Lower leg skin (tissue), 4 donors: ENCODE data around the gene CUL3. TPM values are rescaled to one million over a fixed set of nuclear protein-coding genes. Genes with fewer than 3 reads are reported as not detected.
A peak's percentile ranks its signal among the peaks of the same experiment; 100 is the strongest.

ENCODE experiments used
- DNase-seq, 2 donors: peaks; one replicate each; pipeline ENCODE4 v3.0.0-alpha.2; 2019; ENCODE audit warnings: low spot score in 2 of 2
- H3K4me3 ChIP-seq: fragments of 200-600 bp; sonication (generic); 2 replicates; pipeline ENCODE4 v1.5.1; 2017; ENCODE audit warnings: mild to moderate bottlenecking, low read depth; ENCODE audit not compliant: poor library complexity, severe bottlenecking
- POLR2A ChIP-seq, 2 donors: fragments of 450-650 bp; IDR thresholded peaks; one replicate each; pipeline ENCODE4 v1.6.1; 2016 to 2017; ENCODE audit warnings: antibody characterized with exemption in 2 of 2, mild to moderate bottlenecking in 1 of 2, moderate library complexity in 1 of 2
- WGBS, 2 donors: methylation state at CpG; one replicate each; pipeline ENCODE4 v1.1.5; 2018; 5-methylcytosine and 5-hydroxymethylcytosine counted together
- intact Hi-C: fragments of 100-400 bp; cut with DNase I; formaldehyde crosslinking; loops from one replicate; pipeline ENCODE4 v1.15.0; 2023; ENCODE audit warnings: low total_unique reads
- total RNA-seq, 4 donors: library from RNA; depleted of rRNA; stranded (reverse); fragments of >200 nt; gene quantifications; one replicate each; pipeline ENCODE4 v1.1.0, GENCODE V29; 2016
- TF ChIP-seq, protein P1 (sequence below), 3 donors: fragments of 450-650 bp; IDR thresholded peaks; one replicate each; pipeline ENCODE4 v1.5.1; 2016; ENCODE audit warnings: antibody characterized with exemption in 3 of 3, mild to moderate bottlenecking in 3 of 3, moderate library complexity in 2 of 3

Gene CUL3
- total RNA-seq, 4 donors from 2014 or later: 66.0 to 105 (median 82.6) TPM

DNA sequence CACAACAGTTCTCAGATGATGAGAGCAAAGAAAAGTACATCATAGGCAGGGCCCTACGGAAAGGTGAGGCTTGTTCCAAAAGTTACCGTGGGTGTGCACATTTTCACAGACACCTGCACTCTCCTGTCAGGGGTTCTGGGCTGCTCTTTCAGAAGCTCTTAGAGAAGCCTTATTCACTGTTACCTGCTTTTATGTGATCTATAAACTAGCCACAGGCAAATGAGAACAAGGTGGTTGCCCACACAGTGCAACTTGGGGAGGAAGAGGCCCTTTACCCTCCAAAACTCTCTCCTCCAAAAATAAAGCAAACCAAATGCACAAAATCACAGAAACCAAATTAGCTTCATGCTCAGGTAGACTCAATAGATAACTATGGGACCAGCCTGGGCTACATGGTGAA, 11.1 kb upstream of the CUL3 start:
- no peak overlapping the region for H3K4me3 ChIP-seq
- intact Hi-C loops: no loop called here
- DNase-seq: no peak
- no peak for TF ChIP-seq POLR2A (IDR thresholded peaks at IDR 0.05)
- TF ChIP-seq, protein P1, sequence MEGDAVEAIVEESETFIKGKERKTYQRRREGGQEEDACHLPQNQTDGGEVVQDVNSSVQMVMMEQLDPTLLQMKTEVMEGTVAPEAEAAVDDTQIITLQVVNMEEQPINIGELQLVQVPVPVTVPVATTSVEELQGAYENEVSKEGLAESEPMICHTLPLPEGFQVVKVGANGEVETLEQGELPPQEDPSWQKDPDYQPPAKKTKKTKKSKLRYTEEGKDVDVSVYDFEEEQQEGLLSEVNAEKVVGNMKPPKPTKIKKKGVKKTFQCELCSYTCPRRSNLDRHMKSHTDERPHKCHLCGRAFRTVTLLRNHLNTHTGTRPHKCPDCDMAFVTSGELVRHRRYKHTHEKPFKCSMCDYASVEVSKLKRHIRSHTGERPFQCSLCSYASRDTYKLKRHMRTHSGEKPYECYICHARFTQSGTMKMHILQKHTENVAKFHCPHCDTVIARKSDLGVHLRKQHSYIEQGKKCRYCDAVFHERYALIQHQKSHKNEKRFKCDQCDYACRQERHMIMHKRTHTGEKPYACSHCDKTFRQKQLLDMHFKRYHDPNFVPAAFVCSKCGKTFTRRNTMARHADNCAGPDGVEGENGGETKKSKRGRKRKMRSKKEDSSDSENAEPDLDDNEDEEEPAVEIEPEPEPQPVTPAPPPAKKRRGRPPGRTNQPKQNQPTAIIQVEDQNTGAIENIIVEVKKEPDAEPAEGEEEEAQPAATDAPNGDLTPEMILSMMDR (IDR thresholded peaks at IDR 0.05): no peak
- 81 to 100% methylated on average over 2 of the region's 2 CpGs for WGBS, 2 donors

DNA sequence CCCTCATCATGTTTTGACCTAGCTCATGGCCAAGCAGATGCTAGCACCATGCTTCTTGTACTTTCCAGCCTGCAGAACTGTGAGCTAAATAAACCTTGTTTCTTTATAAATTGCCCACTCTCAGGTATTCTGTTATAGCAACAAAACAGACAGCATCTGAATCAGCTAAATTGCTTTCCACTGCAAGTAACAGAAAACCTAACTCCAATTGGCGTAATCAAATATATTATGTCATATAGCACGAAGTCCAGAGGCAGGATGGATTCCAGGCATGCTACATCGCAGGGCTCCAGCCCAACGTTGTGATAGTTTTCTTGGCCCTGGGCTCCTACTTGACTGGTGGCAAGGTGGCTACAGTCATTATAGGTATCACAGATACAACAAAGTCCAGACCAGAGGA, 10.4 kb upstream of the CUL3 start:
- TF ChIP-seq, protein P1 (IDR thresholded peaks at IDR 0.05): no peak
- no peak for TF ChIP-seq POLR2A (IDR thresholded peaks at IDR 0.05)
- WGBS, 2 donors: 77 to 78% methylated on average over 4 of the region's 4 CpGs
- no peak overlapping the region for H3K4me3 ChIP-seq
- intact Hi-C loops: no loop called here
- no peak for DNase-seq

DNA sequence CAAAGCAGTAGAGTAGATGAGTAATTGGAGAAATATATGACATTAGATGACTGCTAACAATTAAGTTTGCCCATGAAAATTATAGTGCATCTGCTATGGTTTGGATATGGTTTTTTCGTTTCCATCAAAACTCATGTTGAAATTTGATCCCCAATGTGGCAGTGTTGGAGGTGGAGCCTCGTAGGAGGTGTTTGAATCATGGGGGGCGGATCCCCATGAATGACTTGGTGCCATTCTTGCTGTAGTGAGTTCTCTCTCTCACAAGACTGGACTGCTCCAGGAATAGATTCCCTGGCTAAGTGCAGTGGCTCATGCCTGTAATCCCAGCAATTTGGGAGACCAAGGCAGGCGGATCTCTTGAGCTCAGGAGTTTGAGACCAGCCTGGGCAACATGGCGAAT, 9.7 kb upstream of the CUL3 start:
- H3K4me3 ChIP-seq: no peak overlapping the region
- TF ChIP-seq, protein P1 (IDR thresholded peaks at IDR 0.05): no peak
- no peak for TF ChIP-seq POLR2A (IDR thresholded peaks at IDR 0.05)
- 72 to 83% methylated on average over 5 of the region's 5 CpGs for WGBS, 2 donors
- intact Hi-C loops: no loop called here
- no peak for DNase-seq

DNA sequence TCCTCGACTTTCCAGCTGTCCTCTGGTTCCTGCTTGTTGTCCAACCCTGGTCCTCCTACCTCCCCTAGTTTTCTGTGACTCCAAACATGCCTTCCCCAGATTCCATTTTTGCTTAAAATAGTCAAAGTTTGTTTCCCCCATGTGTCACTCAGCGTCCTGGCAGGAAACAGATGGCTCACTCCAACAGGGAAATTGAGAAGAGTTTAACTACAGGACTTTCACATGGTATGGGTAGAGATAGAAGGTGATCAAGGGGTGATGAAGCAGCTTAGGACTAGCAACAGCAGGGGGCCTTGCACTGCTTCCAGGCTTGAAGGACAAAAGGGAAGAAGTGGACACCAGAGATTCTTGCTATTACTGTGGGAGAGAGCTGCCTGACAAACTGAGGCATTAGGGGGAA, 6.1 kb upstream of the CUL3 start:
- TF ChIP-seq, protein P1 (IDR thresholded peaks at IDR 0.05): no peak
- TF ChIP-seq POLR2A (IDR thresholded peaks at IDR 0.05): no peak
- 46 to 78% methylated on average over 2 of the region's 2 CpGs for WGBS, 2 donors
- intact Hi-C loops: no loop called here
- no peak overlapping the region for H3K4me3 ChIP-seq
- DNase-seq: no peak

DNA sequence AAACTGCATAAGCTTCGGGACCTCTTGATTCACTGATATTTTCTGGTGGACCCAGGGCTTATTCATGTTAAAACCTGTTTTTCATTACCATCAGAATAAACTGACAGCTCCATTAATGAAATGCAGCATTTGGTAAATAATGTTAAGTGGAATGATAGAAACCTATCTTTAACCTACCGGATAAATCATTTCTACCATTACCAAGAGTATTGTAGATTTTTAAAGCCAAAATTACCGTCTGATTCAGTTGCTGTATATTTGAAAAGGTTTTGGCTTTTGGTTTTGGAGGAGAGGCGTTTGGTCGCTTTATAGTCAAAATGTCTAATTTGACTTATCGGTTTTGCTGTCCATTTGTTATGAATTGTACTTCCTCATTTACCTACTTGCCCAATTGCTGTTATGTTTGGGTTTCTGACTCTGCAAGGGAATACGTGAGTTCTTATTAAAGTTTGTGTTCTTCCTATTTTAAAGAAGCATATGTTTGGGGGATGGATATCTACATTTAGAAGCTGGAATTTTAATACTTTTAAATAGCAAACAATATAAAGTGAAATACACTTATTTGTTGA, 1.0 kb upstream of the CUL3 start:
- TF ChIP-seq POLR2A (IDR thresholded peaks at IDR 0.05): no peak
- TF ChIP-seq, protein P1 (IDR thresholded peaks at IDR 0.05): no peak
- peak overlapping the region; percentile 17 for H3K4me3 ChIP-seq
- intact Hi-C loops: no loop called here
- no peak for DNase-seq
- 3 to 10% methylated on average over 7 of the region's 7 CpGs for WGBS, 2 donors

DNA sequence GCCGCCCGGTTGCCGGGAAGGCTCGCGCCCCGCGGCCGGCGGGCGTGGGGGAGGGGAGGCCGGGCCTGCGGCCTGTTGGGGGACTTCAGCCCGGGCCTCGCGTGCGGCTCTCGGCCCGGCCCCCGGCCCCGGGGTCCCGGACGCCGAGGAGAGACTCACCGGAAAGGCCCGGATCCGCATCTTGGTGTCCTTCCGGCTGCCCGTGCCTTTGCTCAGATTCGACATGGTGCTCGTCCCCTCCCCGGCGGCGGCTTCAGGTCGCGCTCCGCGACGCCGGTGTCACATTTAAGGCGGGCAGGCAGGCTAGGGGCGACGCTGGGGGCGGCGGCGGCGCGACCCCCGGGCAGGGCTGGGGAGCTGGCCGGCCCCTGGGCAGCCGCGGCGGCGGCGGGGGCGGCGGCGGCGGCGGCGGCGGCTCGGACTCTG, 365 bp downstream of the CUL3 start:
- 0% methylated on average over 26 of the region's 62 CpGs; no CpG with 5 or more reads in 1 of the 2 donors for WGBS, 2 donors
- DNase-seq: peak; percentile 40 to 91
- TF ChIP-seq, protein P1 (IDR thresholded peaks at IDR 0.05): no peak
- TF ChIP-seq POLR2A (IDR thresholded peaks at IDR 0.05): no peak
- intact Hi-C loops: no loop called here
- peak overlapping the region; percentile 85 for H3K4me3 ChIP-seq
